MM.1S (cell line): ENCODE measurements around the gene COA8.

Experiments
- CTCF ChIP-seq: fragments of 300-600 bp; sonication (generic); IDR thresholded peaks from 2 replicates; pipeline ENCODE4 v1.5.1; 2016; ENCODE audit warnings: antibody characterized with exemption, low read length, mixed read lengths
- EZH2 ChIP-seq: fragments of 300-600 bp; sonication (generic); optimal IDR thresholded peaks from 2 replicates; pipeline ENCODE3; 2017; ENCODE audit warnings: low read depth, mild to moderate bottlenecking, antibody characterized with exemption, low read length, mixed read lengths
- EZH2phosphoT487 ChIP-seq: fragments of 300-600 bp; sonication (generic); IDR thresholded peaks from 2 replicates; pipeline ENCODE4 v1.6.1; 2018; ENCODE audit warnings: antibody characterized with exemption, low read length

- TF ChIP-seq CTCF = no peak
- no peak for TF ChIP-seq EZH2
- TF ChIP-seq EZH2phosphoT487 = no peak
Observed at GRCh38 chr14:103530390-103530789, 32.4 kb upstream of the COA8 start.
